ENCODE results near the gene GPR87. TPM values are rescaled to one million over a fixed set of nuclear protein-coding genes. Genes with fewer than 3 reads are reported as not detected.

GPR87 gene
- total RNA-seq, 2 donors from 2014 or later, result not detected

DNA sequence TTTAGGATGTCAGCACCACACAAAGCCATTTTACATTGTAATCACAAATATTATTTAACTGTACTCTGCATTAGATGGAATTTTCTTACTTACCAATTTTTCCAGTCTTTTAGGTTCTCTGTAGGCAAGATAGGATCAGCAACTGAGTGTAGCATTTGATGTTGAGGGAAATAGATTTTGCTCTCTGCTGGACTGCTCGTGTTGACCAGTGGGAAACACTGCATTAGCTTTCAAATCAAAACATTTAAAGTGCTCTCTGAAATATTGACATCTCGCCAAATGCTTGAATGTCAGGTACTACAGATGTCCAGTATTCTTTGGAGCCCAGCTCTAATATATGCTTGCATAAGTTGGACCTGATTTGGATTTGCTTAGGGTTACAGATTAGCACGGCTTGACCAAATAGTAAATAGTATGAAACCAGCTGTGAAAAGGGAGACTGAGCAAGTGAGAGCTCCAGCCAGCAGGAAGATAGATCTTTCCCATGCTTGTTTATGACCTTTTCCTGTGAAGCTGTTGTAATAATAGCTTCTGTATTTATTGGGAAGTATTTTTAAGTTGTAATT lies 67.8 kb downstream of the GPR87 start:
- H3K36me3 Mint-ChIP-seq (ENCODE audit: low read depth), result no peaks in the 10 kb centered on the region
- WGBS, 2 experiments (ENCODE audit: insufficient coverage in 1 of 2, insufficient read length in 1 of 2), result 86 to 91% methylated on average over 3 of the region's 3 CpGs

More for the DNA sequence above, 67.8 kb downstream of the GPR87 start:
- no peaks in the 10 kb centered on the region for H3K27me3 ChIP-seq (ENCODE audit: control insufficient read depth, insufficient read depth, low read length, poor library complexity, severe bottlenecking)
- peaks cover 10% of the 10 kb centered on the region for H3K4me1 Mint-ChIP-seq
- no peak overlapping the region for H3K9ac ChIP-seq (ENCODE audit: extremely low read depth, low read length, poor library complexity, severe bottlenecking)
- H3K9me3 ChIP-seq (ENCODE audit: control insufficient read depth, low read length), result no peaks in the 10 kb centered on the region
- H3K27me3 Mint-ChIP-seq (ENCODE audit: insufficient read depth), result no peaks in the 10 kb centered on the region
- H3K27ac ChIP-seq (ENCODE audit: low read depth, low read length), result no peak overlapping the region
- no peak overlapping the region for H3K27ac Mint-ChIP-seq
- H3K4me3 ChIP-seq (ENCODE audit: low read length), result no peak overlapping the region
- peaks cover 2% of the 10 kb centered on the region for H3K9me3 Mint-ChIP-seq
- no peak overlapping the region for H3K4me3 Mint-ChIP-seq
- no peak for DNase-seq
- no peak for TF ChIP-seq CTCF (conservative IDR thresholded peaks at IDR 0.05)
- H3K4me1 ChIP-seq (ENCODE audit: control insufficient read depth, insufficient read depth, low read length), result peaks cover 6% of the 10 kb centered on the region
- H3K36me3 ChIP-seq (ENCODE audit: control insufficient read depth, insufficient read depth, low read length), result no peaks in the 10 kb centered on the region

Other genes with a start within 250 kb of the GPR87 start
- 10 to 100 TPM; 15.5 to 28.9 TPM for gene MED12L, start 231.2 kb downstream of the GPR87 start, total RNA-seq
- gene GPR171, start 113.6 kb downstream of the GPR87 start, total RNA-seq, result not detected
- gene P2RY14, start 38.3 kb downstream of the GPR87 start, total RNA-seq, result not detected
- gene P2RY13, start 12.7 kb upstream of the GPR87 start, total RNA-seq, result not detected
- not detected for gene P2RY12, start 67.9 kb upstream of the GPR87 start, total RNA-seq
- under 1 TPM; 0.24 to 0.44 TPM for gene IGSF10, start 144.2 kb upstream of the GPR87 start, total RNA-seq

Data from endodermal cell (in vitro differentiated cells).